ENCODE measurements around the gene ZSWIM8.

GRCh38 chr10:73765066-73765465 is 20.3 kb upstream of the ZSWIM8 start:
- TF ChIP-seq CTCF (IDR thresholded peaks at IDR 0.05) (no peak), POLR2AphosphoS5 (IDR thresholded peaks at IDR 0.05; ENCODE audit: insufficient read depth in 1 of 2, low read depth in 1 of 2) (no peak), POLR2A (IDR thresholded peaks at IDR 0.05) (no peak)
